ENCODE data around the gene GSTA5.
"Not testable (repeated sequence)": the region's sequence is repeated elsewhere in the genome, so short reads cannot be mapped to it uniquely, and the experiment has no call there.

GSTA5 gene

GRCh38 chr6:52788478-52788877 is 52.1 kb downstream of the GSTA5 start:
- DNase-seq (ENCODE audit: low read depth): no peak

GRCh38 chr6:52787917-52788316 is 52.7 kb downstream of the GSTA5 start:
- DNase-seq (ENCODE audit: low read depth): no peak

DNA sequence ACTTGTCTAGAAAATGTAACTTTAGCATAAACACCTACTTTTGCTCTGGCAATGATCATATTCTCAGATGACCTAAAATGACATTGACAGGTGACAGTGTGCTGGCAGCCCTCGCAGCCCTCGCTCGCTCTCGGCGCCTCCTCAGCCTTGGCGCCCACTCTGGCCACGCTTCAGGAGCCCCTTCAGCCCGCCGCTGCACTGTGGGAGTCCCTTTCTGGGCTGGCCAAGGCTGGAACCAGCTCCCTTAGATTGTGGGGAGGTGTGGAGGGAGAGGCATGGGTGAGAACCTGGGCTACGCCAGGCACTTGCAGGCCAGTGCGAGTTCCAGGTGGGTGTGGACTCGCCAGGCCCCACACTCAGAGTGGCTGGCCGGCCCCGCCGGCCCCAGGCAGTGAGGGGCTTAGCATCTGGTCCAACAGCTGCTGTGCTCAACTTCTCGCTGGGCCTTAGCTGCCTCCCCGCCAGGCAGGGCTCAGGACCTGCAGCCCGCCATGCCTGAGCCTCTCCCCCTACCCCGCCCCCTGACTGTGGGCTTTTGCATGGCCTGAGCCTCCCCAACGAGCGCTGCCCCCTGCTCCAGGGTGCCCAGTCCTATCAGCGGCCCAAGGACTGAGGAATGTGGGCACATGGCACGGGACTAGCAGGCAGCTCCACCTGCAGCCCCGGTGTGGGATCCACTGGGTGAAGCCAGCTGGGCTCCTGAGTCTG is 54.2 kb downstream of the GSTA5 start:
- no peak for DNase-seq (ENCODE audit: low read depth)

- DNase-seq (ENCODE audit: low read depth): not testable (repeated sequence)
Measured at GRCh38 chr6:52782696-52783274, 57.8 kb downstream of the GSTA5 start.

- DNase-seq (ENCODE audit: low read depth): not testable (repeated sequence)
Measured at GRCh38 chr6:52782209-52782608, 58.4 kb downstream of the GSTA5 start.
